Muscle of arm (tissue), 12 donors: Measurements from ENCODE around the gene SHROOM4. TPM values are rescaled to one million over a fixed set of nuclear protein-coding genes. Genes with fewer than 3 reads are reported as not detected.

Source experiments
- DNase-seq: peaks from one replicate; pipeline ENCODE4 v3.0.0-alpha.2; 2013
- polyA plus RNA-seq, 12 donors: library from polyadenylated mRNA; unstranded; fragments of 120-200 nt; gene quantifications; one replicate each; pipeline ENCODE4 v1.2.1, GENCODE V29; 2013; ENCODE audit not compliant: insufficient read length in 12 of 12

Gene SHROOM4
- polyA plus RNA-seq, 12 donors = 4.1 to 9.4 (median 5.8) TPM; not detected in 1

DNA sequence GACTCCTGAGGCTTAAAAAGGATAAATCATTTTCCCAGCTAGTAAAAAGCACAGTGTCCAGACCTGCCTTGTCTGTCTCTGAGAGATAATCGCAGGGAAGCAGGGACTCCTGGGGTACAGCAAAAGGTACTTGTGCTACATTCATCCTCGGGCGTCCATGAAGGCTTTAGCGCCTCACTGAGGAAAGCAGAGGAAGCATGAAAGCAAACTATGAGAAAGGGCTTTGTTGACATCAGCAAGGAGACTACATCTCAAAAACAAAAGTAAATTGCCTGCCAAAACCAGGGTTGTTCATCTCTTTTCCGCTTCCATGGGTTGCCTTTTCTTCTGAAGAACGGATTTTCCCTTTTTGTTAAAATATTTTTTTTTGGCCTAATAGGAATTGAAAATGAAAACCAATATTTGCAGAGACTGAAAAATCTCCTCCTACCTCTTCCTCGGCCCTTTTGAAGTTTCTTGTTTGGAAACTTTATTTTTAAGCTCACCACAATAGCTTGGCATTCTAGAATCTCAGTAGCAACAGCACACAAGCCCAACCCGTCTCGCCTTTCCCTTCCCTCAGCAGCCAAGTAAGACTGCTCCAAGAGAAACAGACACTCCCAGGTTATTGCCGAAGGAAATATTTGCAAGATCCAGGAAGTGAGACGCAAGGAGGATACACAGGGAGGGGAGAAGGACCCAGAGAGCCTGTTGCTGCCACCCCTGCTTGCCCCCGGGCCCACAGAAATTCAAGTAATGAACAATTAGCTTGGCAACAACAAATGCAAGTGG, 195.0 kb downstream of the SHROOM4 start:
- DNase-seq = peak; percentile 13

DNA sequence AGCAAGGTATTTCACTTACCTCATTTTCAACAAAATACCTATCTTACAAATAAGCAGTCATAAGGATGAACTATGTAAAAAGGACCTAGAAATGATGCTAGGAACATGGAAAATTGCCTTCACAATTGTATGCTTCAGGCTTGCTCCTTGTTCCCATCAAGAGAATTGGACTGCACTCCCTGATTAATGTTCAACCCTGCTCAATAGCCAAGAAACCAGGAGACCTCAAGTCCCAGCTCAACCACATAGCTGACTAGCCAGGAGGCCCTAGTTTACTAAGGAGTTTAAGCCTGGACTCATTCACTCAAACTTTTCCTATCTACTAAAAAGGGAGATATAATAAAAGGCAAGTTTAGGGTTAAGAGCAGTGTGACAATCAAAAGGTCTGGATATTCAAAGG, 196.8 kb downstream of the SHROOM4 start:
- DNase-seq = no peak

GRCh38 chrX:50615570-50616158, 198.3 kb downstream of the SHROOM4 start:
- no peak for DNase-seq

DNA sequence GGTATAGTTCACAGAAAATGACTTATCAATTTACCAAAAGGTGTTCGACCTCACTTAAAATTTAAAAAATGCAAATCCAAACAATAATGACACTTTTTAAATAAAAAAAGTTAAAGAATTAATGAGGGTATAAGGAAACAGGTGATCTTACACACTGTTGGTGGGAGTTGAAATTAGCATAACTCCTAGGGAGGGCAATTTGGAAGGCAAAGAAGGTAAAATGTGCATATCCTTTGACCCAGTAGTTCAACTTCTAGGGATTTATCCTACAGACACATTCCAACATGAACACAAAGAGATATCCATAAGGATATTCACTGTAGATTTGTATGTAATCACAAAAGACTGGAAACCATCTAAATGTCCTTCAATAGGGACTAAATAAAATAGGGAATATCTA, 199.5 kb downstream of the SHROOM4 start:
- DNase-seq = no peak

DNA sequence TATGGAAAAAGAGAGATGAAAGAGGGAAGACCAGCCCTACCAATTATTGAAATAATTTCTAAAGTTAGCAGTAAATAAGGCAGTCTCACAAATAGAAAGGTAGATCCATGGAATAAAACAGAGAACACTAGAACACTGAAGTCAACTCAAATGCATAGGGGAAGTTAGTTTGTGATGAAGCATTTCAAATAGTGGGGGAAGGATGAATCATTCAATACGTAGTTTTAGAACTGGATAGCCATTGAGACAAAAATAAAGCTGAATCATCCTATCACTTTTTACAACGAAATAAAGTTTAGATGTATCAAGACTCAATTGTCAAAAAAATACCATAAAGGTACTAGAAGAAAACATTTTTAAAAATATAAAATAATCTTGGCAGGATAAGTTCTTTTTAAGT, 200.1 kb downstream of the SHROOM4 start:
- no peak for DNase-seq

- DNase-seq = no peak
Observed at GRCh38 chrX:50609796-50610195, 204.2 kb downstream of the SHROOM4 start.

GRCh38 chrX:50606300-50606950, 207.6 kb downstream of the SHROOM4 start:
- DNase-seq = no peak

GRCh38 chrX:50596056-50596455, 217.9 kb downstream of the SHROOM4 start:
- no peak for DNase-seq

DNA sequence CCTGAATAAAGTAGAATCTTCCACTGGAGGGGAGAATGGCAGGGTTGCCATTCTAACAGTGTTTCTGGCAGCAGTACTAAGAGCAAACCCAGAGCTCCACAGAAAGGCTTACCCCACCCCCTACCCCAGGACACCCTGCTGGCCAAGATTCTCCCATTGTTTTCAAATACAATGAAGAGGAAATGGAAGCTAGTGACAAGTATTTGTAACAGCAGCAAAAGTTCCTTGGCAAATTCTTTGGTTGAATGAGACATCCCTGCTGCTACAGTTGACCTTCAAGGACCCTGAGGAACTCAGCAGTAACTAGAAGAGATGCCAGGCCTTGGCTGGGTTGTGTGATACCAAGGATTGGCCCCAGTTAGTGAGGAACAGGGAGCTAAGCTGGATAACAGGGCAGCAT, 219.2 kb downstream of the SHROOM4 start:
- no peak for DNase-seq

GRCh38 chrX:50586980-50587379, 227.0 kb downstream of the SHROOM4 start:
- DNase-seq = no peak

- DNase-seq = no peak
Observed at GRCh38 chrX:50586407-50586806, 227.6 kb downstream of the SHROOM4 start.

DNA sequence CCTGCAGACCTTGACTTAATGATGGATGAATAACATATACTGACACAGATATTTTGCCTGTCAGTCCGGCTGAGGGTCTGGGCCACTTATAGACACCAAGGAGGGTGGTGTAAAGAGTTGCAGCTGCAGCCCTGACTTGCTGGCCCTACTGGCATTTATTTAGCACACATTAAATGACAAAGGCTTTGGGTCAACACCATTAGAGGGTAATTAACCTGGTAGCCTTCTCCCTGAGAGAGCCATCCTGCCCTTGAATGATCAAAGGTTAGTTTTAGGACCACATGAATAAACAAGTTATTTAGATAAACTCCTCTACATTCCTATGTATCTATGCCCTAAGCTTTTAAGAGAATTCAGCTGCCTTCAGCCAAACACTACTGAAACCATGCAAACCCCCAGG, 232.6 kb downstream of the SHROOM4 start:
- no peak for DNase-seq

DNA sequence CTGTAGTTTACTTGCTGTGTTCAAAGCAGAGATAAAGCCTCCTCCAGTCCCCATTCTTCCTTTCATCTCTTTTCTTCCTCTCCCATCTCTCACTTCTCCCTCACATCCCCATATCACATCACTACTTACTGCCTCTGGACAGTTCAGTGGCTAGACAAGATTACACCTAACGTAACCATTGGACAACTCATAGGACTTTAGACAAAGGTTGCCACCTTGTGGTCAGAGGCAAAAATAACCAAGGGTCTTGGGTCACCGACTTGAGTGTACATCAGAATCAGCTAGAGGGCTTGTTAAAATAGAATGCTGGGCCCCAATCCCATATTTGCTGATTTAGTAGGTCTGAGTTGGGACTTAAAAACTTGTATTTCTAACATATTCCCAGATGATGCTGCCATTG, 234.0 kb downstream of the SHROOM4 start:
- DNase-seq = peak; percentile 28

DNA sequence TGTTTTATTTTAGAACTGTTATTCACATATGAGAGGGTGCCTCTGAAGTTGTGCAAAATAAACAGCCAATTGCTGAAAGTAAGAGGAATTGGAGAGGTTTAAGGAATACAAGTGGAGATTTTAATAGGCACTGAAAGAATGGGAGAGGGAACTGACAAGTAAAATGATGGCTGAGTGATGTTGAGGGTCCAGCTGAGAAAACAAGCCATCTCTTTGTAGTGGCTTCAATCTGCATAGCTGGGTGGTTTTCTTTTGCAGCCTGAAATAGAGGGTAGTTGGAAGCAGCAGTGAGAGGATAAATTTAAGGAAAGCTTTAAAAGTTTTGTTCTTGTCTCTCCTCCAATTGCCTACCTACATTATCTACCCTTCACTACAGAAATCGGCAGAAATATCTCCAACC, 236.7 kb downstream of the SHROOM4 start:
- DNase-seq = no peak

DNA sequence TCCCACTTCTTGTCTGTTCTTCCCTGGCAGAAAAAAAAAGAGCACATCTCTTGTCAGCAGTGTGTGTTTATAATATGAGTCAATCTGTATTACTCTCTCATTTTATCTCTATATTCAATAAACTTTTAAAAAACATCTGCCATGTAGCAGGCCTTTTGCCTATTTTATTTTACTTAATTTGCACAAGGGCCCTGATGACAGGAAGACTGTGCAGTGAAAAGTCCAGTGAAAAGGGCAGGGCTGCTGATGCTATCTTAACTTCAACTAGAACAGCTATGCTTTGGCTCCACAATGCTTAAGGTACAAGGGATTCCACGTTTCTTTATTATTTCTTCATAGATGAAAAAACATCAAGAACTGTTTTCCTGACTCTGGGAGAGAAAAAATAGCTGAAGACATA, 246.4 kb downstream of the SHROOM4 start:
- DNase-seq = no peak

DNA sequence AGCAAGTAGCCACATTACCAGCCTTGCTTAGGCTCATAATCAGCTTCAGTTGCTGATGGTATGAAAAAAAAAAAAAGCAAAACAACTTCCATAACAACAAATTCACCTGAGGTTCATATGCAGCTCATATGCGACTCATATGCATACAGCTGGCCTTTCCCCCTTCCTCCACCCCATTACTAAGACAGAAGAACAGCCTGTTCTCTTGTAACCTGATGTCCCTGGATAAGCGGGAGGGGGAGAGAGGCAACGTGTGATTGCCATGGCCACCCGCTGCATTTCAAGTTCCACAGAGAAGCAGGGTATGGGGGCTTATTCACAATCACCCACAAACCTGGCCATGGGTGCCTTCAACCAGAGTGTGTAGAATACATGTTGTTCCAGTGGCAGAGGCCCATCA, 248.3 kb downstream of the SHROOM4 start:
- DNase-seq = no peak

Other genes starting within 250 kb of the SHROOM4 start
- gene BMP15, start 96.5 kb upstream of the SHROOM4 start, polyA plus RNA-seq = not detected